ENCODE data around the gene LRP1B. TPM values are rescaled to one million over a fixed set of nuclear protein-coding genes. Genes with fewer than 3 reads are reported as not detected.

LRP1B gene
- total RNA-seq, 1 experiment from 2014 or later: 0.52 TPM

GRCh38 chr2:142031656-142032055 lies 99.2 kb downstream of the LRP1B start (continued):
- TF ChIP-seq AFF4 (CRISPR knock-in tag; IDR thresholded peaks at IDR 0.05; ENCODE audit: borderline replicate concordance): no peak

- Mint-ChIP-seq H3K4me1 (peaks cover 14% of the 10 kb centered on the region), H3K27me3 (ENCODE audit: low read depth) (no peaks in the 10 kb centered on the region), H3K4me3 (no peak overlapping the region), H3K36me3 (no peaks in the 10 kb centered on the region), H3K9me3 (0 out of 2 replicates have a peak, but pooled peaks cover 2% of the 10 kb centered on the region), H3K27ac (no peak overlapping the region)
- POLR2A ChIA-PET: no interaction called here
- no peak for DNase-seq (ENCODE audit: low spot score)
- ATAC-seq: no peak
- CTCF ChIA-PET: interaction anchor here (1.0 kb wide), 1 partner anchor 110 kb away, joined by 4 read pairs; no protein-coding TSS in a partner anchor
- TF ChIP-seq ZNF263 (CRISPR knock-in tag; IDR thresholded peaks at IDR 0.05; ENCODE audit: low read depth): no peak
- no peak for TF ChIP-seq ERG (CRISPR knock-in tag; IDR thresholded peaks at IDR 0.05)
- no peak for TF ChIP-seq GABPB1 (CRISPR knock-in tag; IDR thresholded peaks at IDR 0.05)
- no peak for TF ChIP-seq FOXP4 (CRISPR knock-in tag; IDR thresholded peaks at IDR 0.05)
- no peak for TF ChIP-seq ATF3 (CRISPR knock-in tag; conservative IDR thresholded peaks at IDR 0.05)
- no peak for TF ChIP-seq ZNF317 (CRISPR knock-in tag; IDR thresholded peaks at IDR 0.05; ENCODE audit: borderline replicate concordance, low read depth)
- TF ChIP-seq KAT7 (CRISPR knock-in tag; IDR thresholded peaks at IDR 0.05; ENCODE audit: borderline replicate concordance): no peak
- no peak for TF ChIP-seq MYBL2 (CRISPR knock-in tag; IDR thresholded peaks at IDR 0.05)
These were observed 100.1 kb downstream of the LRP1B start for GRCh38 chr2:142030735-142031134.

- DNase-seq (ENCODE audit: low spot score): no peak
- ATAC-seq: no peak
- TF ChIP-seq ZNF219 (CRISPR knock-in tag; IDR thresholded peaks at IDR 0.05; ENCODE audit: borderline replicate concordance) (no peak), HMGXB4 (CRISPR knock-in tag; IDR thresholded peaks at IDR 0.05) (no peak), RELA (CRISPR knock-in tag; IDR thresholded peaks at IDR 0.05; ENCODE audit: borderline replicate concordance) (no peak), ZNF138 (CRISPR knock-in tag; conservative IDR thresholded peaks at IDR 0.05) (no peak), GTF2I (CRISPR knock-in tag; conservative IDR thresholded peaks at IDR 0.05) (no peak), NFE2L1 (CRISPR knock-in tag; IDR thresholded peaks at IDR 0.05) (no peak), AFF4 (CRISPR knock-in tag; IDR thresholded peaks at IDR 0.05; ENCODE audit: borderline replicate concordance) (no peak), SMAD4 (CRISPR knock-in tag; IDR thresholded peaks at IDR 0.05) (no peak), RORB (CRISPR knock-in tag; IDR thresholded peaks at IDR 0.05) (no peak), GABPB1 (CRISPR knock-in tag; IDR thresholded peaks at IDR 0.05) (no peak), ZNF317 (CRISPR knock-in tag; IDR thresholded peaks at IDR 0.05; ENCODE audit: borderline replicate concordance, low read depth) (no peak)
These were observed 100.8 kb downstream of the LRP1B start for GRCh38 chr2:142029974-142030373.

More at GRCh38 chr2:142029974-142030373, 100.8 kb downstream of the LRP1B start:
- ChIA-PET POLR2A (no interaction called here), CTCF (interaction anchor here (1.0 kb wide), 1 partner anchor 111 kb away, joined by 4 read pairs; no protein-coding TSS in a partner anchor)
- no peaks in the 10 kb centered on the region for H3K27me3 Mint-ChIP-seq (ENCODE audit: low read depth)
- H3K9me3 Mint-ChIP-seq: no peaks in the 10 kb centered on the region
- H3K27ac Mint-ChIP-seq: no peak overlapping the region
- no peak overlapping the region for H3K4me3 Mint-ChIP-seq
- H3K4me1 Mint-ChIP-seq: peaks cover 18% of the 10 kb centered on the region
- H3K36me3 Mint-ChIP-seq: no peaks in the 10 kb centered on the region

Data from WTC11 (cell line).